K562 (cell line): ENCODE results near the gene ABCA8. TPM values are rescaled to one million over a fixed set of nuclear protein-coding genes. Genes with fewer than 3 reads are reported as not detected.

Experiments used
- ARHGAP35 ChIP-seq: fragments of 450-650 bp; IDR thresholded peaks from 2 replicates; pipeline ENCODE4 v1.6.1; 2018; ENCODE audit not compliant: partially characterized antibody
- CCAR2 ChIP-seq: fragments of 200-400 bp; formaldehyde crosslinking; IDR thresholded peaks from 2 replicates; pipeline ENCODE4 v1.6.1; 2017; ENCODE audit warnings: mild to moderate bottlenecking, low read depth, low read length
- CEBPB ChIP-seq: fragments of 450-650 bp; IDR thresholded peaks from 2 replicates; pipeline ENCODE4 v1.6.1; 2016; ENCODE audit warnings: missing genetic modification characterization, missing compliant biosample characterization
- CEBPG ChIP-seq, 3 experiments: fragments of 200-800 bp in 1 of 3; sonication (Bioruptor generic) in 1 of 3; sonication (generic) in 1 of 3; formaldehyde crosslinking in 1 of 3; IDR thresholded peaks in 2 of 3; conservative IDR thresholded peaks in 1 of 3; 2 replicates each; pipeline versions ENCODE4 v1.6.1 to v1.8.0; 2016 to 2022; ENCODE audit warnings: missing compliant biosample characterization in 2 of 3, missing genetic modification characterization in 2 of 3, mild to moderate bottlenecking in 1 of 3, missing genetic modification reagents in 1 of 3
- FIP1L1 ChIP-seq: fragments of 200-400 bp; formaldehyde crosslinking; IDR thresholded peaks from 2 replicates; pipeline ENCODE4 v1.6.1; 2018; ENCODE audit warnings: mild to moderate bottlenecking, low read depth, low read length; ENCODE audit not compliant: poor library complexity, severe bottlenecking
- HMBOX1 ChIP-seq: sonication (generic); IDR thresholded peaks from 2 replicates; pipeline ENCODE4 v1.6.1; 2016
- MAFF ChIP-seq: IDR thresholded peaks from 2 replicates; pipeline ENCODE4 v1.6.1; 2012; ENCODE audit warnings: low read length, improper control_type of control experiment
- MAFG ChIP-seq: fragments of 450-650 bp; conservative IDR thresholded peaks from 2 replicates; pipeline ENCODE4 v1.6.1; 2016; ENCODE audit warnings: missing genetic modification characterization, missing compliant biosample characterization
- MEIS2 ChIP-seq: fragments of 450-650 bp; IDR thresholded peaks from 2 replicates; pipeline ENCODE4 v1.6.1; 2014; ENCODE audit warnings: mild to moderate bottlenecking; ENCODE audit not compliant: partially characterized antibody
- PBX2 ChIP-seq, 2 experiments: IDR thresholded peaks in 1 of 2; conservative IDR thresholded peaks in 1 of 2; 2 replicates each; pipeline ENCODE4 v1.6.1; 2016; ENCODE audit warnings: low read depth in 2 of 2, mild to moderate bottlenecking in 1 of 2, missing compliant biosample characterization in 1 of 2, missing genetic modification characterization in 1 of 2, moderate library complexity in 1 of 2
- RNF2 ChIP-seq: sonication (generic); IDR thresholded peaks from 2 replicates; pipeline ENCODE4 v1.6.1; 2016
- ZNF639 ChIP-seq, 2 experiments: fragments of 200-800 bp in 1 of 2; sonication (Bioruptor generic) in 1 of 2; sonication (generic) in 1 of 2; formaldehyde crosslinking in 1 of 2; IDR thresholded peaks in 1 of 2; conservative IDR thresholded peaks in 1 of 2; 2 replicates each; pipeline versions ENCODE4 v1.5.0 to v1.6.1; 2016 to 2020; ENCODE audit warnings: missing compliant biosample characterization in 1 of 2, missing genetic modification characterization in 1 of 2, missing genetic modification reagents in 1 of 2
- ZNF79 ChIP-seq: fragments of 250-450 bp; sonication (Bioruptor Pico); IDR thresholded peaks from 2 replicates; pipeline ENCODE4 v1.4.0; 2020; ENCODE audit warnings: low read depth, mild to moderate bottlenecking, moderate library complexity
- polyA plus RNA-seq, 8 experiments: library from polyadenylated mRNA; depleted of rRNA in 4 of 8; stranded (reverse) in 5 of 8; unstranded in 3 of 8; fragments of >200 nt; fragmentation: Nextera tagmentation in 2 of 8; fragmentation: Illumina TruSeq in 1 of 8; extraction: Ambion mirVana in 2 of 8; extraction: Trizol in 1 of 8; gene quantifications; 2 replicates each; pipeline versions ENCODE4 v1.2.1 to v1.2.3, GENCODE V29; 2011 to 2014; ENCODE audit warnings: inconsistent platforms in 1 of 8, missing spikeins in 1 of 8
- total RNA-seq, 7 experiments: library from RNA; depleted of rRNA in 6 of 7; stranded (reverse); fragments of >200 nt in 6 of 7; fragmentation: Illumina TruSeq in 2 of 7; extraction: Trizol in 2 of 7; gene quantifications; 2 replicates each; pipeline versions ENCODE4 v1.2.1 to v1.2.3, GENCODE V29; 2011 to 2021; ENCODE audit warnings: low replicate concordance in 1 of 7

The ABCA8 gene
- total and polyA plus RNA-seq, 9 of the 15 experiments (the other 6 are each of a cell fraction or from before 2014, with no cell fraction given) = 1.8 to 13.2 (median 12.0) TPM

- TF ChIP-seq CEBPB (peak; percentile 44; the same call in 1 of the 2 replicates), ZNF79 (no peak), CCAR2 (no peak), MAFF (peak; percentile 31; the same call in 1 of the 2 replicates), ARHGAP35 (no peak), MEIS2 (peak; percentile 87), CEBPG (CRISPR knock-in tag; IDR thresholded peaks at IDR 0.05) (no peak), CEBPG (tag; conservative IDR thresholded peaks at IDR 0.05 in 1 of 2, IDR thresholded peaks at IDR 0.05 in 1 of 2) (peak; percentile 52 to 57; a peak in 1 of 4 replicates), HMBOX1 (peak; percentile 82), FIP1L1 (no peak), MAFG (tag) (0 out of 2 replicates have a peak, but pooled peaks have one; percentile 37), PBX2 (CRISPR knock-in tag; IDR thresholded peaks at IDR 0.05; ENCODE audit: low read depth) (no peak), PBX2 (tag; conservative IDR thresholded peaks at IDR 0.05; ENCODE audit: low read depth) (peak; percentile 92), RNF2 (no peak), ZNF639 (CRISPR knock-in tag; conservative IDR thresholded peaks at IDR 0.05 in 1 of 2, IDR thresholded peaks at IDR 0.05 in 1 of 2) (0 out of 4 replicates have a peak, but pooled peaks of 1 of the 2 experiments have one; percentile 36)
Observed at GRCh38 chr17:68950725-68951124, 4.5 kb downstream of the ABCA8 start (continued).
